ENCODE results near the gene PXT1.

Gene PXT1

DNA sequence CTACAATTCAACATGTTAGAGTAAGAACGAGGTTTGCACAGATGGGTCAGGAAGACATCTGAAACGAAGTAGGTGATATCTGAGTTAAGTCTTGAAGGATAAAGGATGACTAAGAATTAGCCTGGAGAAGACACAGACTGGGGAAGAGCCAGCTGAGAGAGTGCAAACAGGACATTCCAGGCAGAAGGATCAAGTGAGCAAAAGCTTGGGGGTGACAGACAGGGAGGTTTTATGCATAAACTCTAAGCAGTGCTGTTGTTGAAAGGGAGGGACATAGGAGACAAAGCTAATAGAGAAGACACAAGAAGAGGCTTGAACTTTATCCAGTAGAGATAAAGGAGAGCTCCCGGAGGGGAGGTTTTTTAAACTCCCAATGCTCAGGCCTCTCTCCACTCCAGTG, 40.2 kb downstream of the PXT1 start:
- no peak overlapping the region for H3K27ac ChIP-seq (ENCODE audit: extremely low read depth, low read depth, low read length)
- no peaks in the 10 kb centered on the region for H3K9me3 ChIP-seq (ENCODE audit: control insufficient read depth, insufficient read depth, low read depth, low read length)
- TF ChIP-seq ZEB2 (tag by site-specific recombination; IDR thresholded peaks at IDR 0.05) = no peak
- no peak for TF ChIP-seq ZFP41 (tag by site-specific recombination; IDR thresholded peaks at IDR 0.05; ENCODE audit: borderline replicate concordance)
- no peak for TF ChIP-seq ZNF529 (tag by site-specific recombination; IDR thresholded peaks at IDR 0.05; ENCODE audit: insufficient replicate concordance)
- TF ChIP-seq SP2 (tag by site-specific recombination; IDR thresholded peaks at IDR 0.05) = no peak
- no peak for TF ChIP-seq GLIS1 (tag by site-specific recombination; IDR thresholded peaks at IDR 0.05)
- no peak for TF ChIP-seq ZNF211 (tag by site-specific recombination; IDR thresholded peaks at IDR 0.05; ENCODE audit: low read depth)
- no peak for TF ChIP-seq SETDB1 (IDR thresholded peaks at IDR 0.05; ENCODE audit: insufficient read length, low read length)
- TF ChIP-seq, protein P1, sequence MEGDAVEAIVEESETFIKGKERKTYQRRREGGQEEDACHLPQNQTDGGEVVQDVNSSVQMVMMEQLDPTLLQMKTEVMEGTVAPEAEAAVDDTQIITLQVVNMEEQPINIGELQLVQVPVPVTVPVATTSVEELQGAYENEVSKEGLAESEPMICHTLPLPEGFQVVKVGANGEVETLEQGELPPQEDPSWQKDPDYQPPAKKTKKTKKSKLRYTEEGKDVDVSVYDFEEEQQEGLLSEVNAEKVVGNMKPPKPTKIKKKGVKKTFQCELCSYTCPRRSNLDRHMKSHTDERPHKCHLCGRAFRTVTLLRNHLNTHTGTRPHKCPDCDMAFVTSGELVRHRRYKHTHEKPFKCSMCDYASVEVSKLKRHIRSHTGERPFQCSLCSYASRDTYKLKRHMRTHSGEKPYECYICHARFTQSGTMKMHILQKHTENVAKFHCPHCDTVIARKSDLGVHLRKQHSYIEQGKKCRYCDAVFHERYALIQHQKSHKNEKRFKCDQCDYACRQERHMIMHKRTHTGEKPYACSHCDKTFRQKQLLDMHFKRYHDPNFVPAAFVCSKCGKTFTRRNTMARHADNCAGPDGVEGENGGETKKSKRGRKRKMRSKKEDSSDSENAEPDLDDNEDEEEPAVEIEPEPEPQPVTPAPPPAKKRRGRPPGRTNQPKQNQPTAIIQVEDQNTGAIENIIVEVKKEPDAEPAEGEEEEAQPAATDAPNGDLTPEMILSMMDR (tag by site-specific recombination; IDR thresholded peaks at IDR 0.05) = no peak
- no peak for TF ChIP-seq GFI1B (tag by site-specific recombination; IDR thresholded peaks at IDR 0.05)
- TF ChIP-seq, protein P2, sequence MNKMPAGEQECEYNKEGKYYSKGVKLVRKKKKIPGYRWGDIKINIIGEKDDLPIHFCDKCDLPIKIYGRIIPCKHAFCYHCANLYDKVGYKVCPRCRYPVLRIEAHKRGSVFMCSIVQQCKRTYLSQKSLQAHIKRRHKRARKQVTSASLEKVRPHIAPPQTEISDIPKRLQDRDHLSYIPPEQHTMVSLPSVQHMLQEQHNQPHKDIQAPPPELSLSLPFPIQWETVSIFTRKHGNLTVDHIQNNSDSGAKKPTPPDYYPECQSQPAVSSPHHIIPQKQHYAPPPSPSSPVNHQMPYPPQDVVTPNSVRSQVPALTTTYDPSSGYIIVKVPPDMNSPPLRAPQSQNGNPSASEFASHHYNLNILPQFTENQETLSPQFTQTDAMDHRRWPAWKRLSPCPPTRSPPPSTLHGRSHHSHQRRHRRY (tag by site-specific recombination; IDR thresholded peaks at IDR 0.05) = no peak
- TF ChIP-seq ZNF140 (tag by site-specific recombination; IDR thresholded peaks at IDR 0.05) = no peak
- TF ChIP-seq, protein P3, sequence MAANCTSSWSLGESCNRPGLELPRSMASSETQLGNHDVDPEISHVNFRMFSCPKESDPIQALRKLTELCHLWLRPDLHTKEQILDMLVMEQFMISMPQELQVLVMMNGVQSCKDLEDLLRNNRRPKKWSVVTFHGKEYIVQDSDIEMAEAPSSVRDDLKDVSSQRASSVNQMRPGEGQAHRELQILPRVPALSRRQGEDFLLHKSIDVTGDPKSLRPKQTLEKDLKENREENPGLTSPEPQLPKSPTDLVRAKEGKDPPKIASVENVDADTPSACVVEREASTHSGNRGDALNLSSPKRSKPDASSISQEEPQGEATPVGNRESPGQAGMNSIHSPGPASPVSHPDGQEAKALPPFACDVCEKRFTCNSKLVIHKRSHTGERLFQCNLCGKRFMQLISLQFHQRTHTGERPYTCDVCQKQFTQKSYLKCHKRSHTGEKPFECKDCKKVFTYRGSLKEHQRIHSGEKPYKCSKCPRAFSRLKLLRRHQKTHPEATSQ (tag by site-specific recombination; IDR thresholded peaks at IDR 0.05) = no peak
- no peak for TF ChIP-seq ZNF76 (tag by site-specific recombination; IDR thresholded peaks at IDR 0.05; ENCODE audit: borderline replicate concordance, low read depth)
- no peak for TF ChIP-seq ZNF785 (tag by site-specific recombination; IDR thresholded peaks at IDR 0.05)
- TF ChIP-seq, protein P4, sequence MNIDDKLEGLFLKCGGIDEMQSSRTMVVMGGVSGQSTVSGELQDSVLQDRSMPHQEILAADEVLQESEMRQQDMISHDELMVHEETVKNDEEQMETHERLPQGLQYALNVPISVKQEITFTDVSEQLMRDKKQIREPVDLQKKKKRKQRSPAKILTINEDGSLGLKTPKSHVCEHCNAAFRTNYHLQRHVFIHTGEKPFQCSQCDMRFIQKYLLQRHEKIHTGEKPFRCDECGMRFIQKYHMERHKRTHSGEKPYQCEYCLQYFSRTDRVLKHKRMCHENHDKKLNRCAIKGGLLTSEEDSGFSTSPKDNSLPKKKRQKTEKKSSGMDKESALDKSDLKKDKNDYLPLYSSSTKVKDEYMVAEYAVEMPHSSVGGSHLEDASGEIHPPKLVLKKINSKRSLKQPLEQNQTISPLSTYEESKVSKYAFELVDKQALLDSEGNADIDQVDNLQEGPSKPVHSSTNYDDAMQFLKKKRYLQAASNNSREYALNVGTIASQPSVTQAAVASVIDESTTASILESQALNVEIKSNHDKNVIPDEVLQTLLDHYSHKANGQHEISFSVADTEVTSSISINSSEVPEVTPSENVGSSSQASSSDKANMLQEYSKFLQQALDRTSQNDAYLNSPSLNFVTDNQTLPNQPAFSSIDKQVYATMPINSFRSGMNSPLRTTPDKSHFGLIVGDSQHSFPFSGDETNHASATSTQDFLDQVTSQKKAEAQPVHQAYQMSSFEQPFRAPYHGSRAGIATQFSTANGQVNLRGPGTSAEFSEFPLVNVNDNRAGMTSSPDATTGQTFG (tag by site-specific recombination; IDR thresholded peaks at IDR 0.05; ENCODE audit: borderline replicate concordance) = no peak
- no peaks in the 10 kb centered on the region for H3K36me3 ChIP-seq (ENCODE audit: control insufficient read depth in 2 of 2, insufficient read depth in 1 of 2, low read length in 2 of 2)
- H3K4me3 ChIP-seq (ENCODE audit: low read depth, low read length) = no peak overlapping the region
- CTCF ChIA-PET = interaction anchor here (1.1 kb wide), 1 partner anchor 59 kb away, joined by 3 read pairs; no protein-coding TSS in a partner anchor
- H3K4me1 ChIP-seq (ENCODE audit: control insufficient read depth, insufficient read depth, low read length) = no peaks in the 10 kb centered on the region
- POLR2A ChIA-PET = interaction anchor here (0.6 kb wide), 1 partner anchor 278 kb away, joined by 3 read pairs; no protein-coding TSS in a partner anchor

DNA sequence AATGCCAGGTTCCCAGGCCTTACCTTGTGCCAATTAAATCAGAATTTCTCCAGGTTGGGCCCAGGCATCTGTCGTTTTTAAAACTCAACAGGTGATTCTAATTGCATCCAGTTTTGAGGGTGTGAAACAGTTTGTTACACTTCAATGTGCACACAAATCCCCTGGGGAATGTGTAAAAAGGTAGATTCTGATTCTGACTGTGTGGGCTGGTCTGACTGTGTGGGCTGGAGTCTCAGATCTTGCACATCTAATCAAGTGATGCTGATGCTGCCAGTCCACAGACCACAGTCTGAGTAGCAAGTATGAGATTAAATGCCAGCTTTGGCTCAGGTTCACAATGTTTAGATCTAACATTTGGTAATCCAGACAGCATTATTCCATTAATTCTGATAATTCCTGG, 42.7 kb downstream of the PXT1 start:
- POLR2A ChIA-PET = no interaction called here
- CTCF ChIA-PET = no interaction called here
- Histone ChIP-seq H3K9me3 (ENCODE audit: control insufficient read depth, insufficient read depth, low read depth, low read length) (no peaks in the 10 kb centered on the region), H3K36me3 (ENCODE audit: control insufficient read depth in 2 of 2, insufficient read depth in 1 of 2, low read length in 2 of 2) (no peaks in the 10 kb centered on the region), H3K27ac (ENCODE audit: extremely low read depth, low read depth, low read length) (no peak overlapping the region), H3K4me3 (ENCODE audit: low read depth, low read length) (no peak overlapping the region), H3K4me1 (ENCODE audit: control insufficient read depth, insufficient read depth, low read length) (no peaks in the 10 kb centered on the region)
- TF ChIP-seq SCRT2 (tag by site-specific recombination; IDR thresholded peaks at IDR 0.05) (peak; percentile 47), ZNF184 (tag by site-specific recombination; IDR thresholded peaks at IDR 0.05) (no peak), BCL11B (tag by site-specific recombination; IDR thresholded peaks at IDR 0.05; ENCODE audit: low read depth) (no peak), EGR2 (tag by site-specific recombination; IDR thresholded peaks at IDR 0.05; ENCODE audit: low read depth) (0 out of 2 replicates have a peak, but pooled peaks have one; percentile 18)

Data from HEK293 (cell line).